Activated naive CD4-positive, alpha-beta T cell treated with anti-CD3 and anti-CD28 coated beads for 36 hours (primary cell): Measurements from ENCODE around the gene RHOD. TPM values are rescaled to one million over a fixed set of nuclear protein-coding genes. Genes with fewer than 3 reads are reported as not detected.
A peak's percentile ranks its signal among the peaks of the same experiment; 100 is the strongest.

Experiments used
- CTCF ChIA-PET: fragments of 350-600 bp; sonication (Branson Sonifier 250); formaldehyde crosslinking; loops from one replicate; lab custom pipeline; 2021; ENCODE audit warnings: antibody characterized with exemption; lab: Charles Lee
- DNase-seq: peaks from one replicate; pipeline ENCODE4 v3.0.0-alpha.2; 2020
- H3K27ac Mint-ChIP-seq: one replicate; pipeline ENCODE4 v1.8.0; 2021; ENCODE audit warnings: mild to moderate bottlenecking, mixed read lengths
- H3K27me3 Mint-ChIP-seq: one replicate; pipeline ENCODE4 v1.8.0; 2021; ENCODE audit warnings: low read depth, mixed read lengths
- H3K36me3 Mint-ChIP-seq: one replicate; pipeline ENCODE4 v1.8.0; 2021; ENCODE audit warnings: low read depth, mixed read lengths
- H3K4me1 Mint-ChIP-seq: one replicate; pipeline ENCODE4 v1.8.0; 2021; ENCODE audit warnings: low read depth, mixed read lengths
- H3K4me3 Mint-ChIP-seq: one replicate; pipeline ENCODE4 v1.8.0; 2021; ENCODE audit warnings: mild to moderate bottlenecking, moderate library complexity, mixed read lengths
- H3K9me3 Mint-ChIP-seq: one replicate; pipeline ENCODE4 v1.8.0; 2021; ENCODE audit warnings: mixed read lengths
- intact Hi-C: fragments of 100-400 bp; cut with micrococcal nuclease; formaldehyde crosslinking; loops from one replicate; pipeline ENCODE4 v1.15.1; 2023
- microRNA-seq: library from miRNA; unstranded; fragments of <30 nt; microRNA quantifications from one replicate; pipeline ENCODE4 v1.2.0, GENCODE V29; 2022; ENCODE audit warnings: borderline microRNAs expressed, borderline replicate concordance
- total RNA-seq, 2 experiments: library from RNA; stranded (reverse); gene quantifications; one replicate each; pipeline ENCODE4 v1.2.3, GENCODE V29; 2021

Gene RHOD
- total RNA-seq, 2 experiments from 2014 or later = 0.64 to 0.98 TPM

DNA sequence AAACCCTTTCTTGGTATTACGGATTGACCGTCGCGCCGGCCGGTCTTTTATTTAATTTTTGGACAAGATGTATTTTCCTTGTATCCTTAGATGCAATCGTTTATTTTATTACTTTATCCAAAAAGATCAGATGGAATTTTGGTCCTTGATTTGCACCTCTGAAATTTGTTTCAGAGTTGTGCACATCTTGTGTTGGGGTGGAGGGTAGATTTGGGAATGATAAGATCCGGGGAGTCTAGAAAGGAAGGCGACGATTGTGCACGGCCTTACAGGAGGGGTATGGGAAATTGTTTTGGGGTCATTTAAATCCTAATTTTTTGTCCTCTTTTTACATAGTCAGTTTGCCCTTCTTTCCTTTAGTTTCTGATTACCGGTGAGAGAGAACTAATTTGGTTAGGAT lies 63.8 kb downstream of the RHOD start:
- Mint-ChIP-seq H3K36me3 (peaks cover 13% of the 10 kb centered on the region), H3K27ac (peak overlapping the region; percentile 92), H3K27me3 (no peaks in the 10 kb centered on the region), H3K4me1 (peaks cover 35% of the 10 kb centered on the region), H3K9me3 (no peaks in the 10 kb centered on the region), H3K4me3 (peak overlapping the region; percentile 97)
- intact Hi-C loops = loop anchor here (5.0 kb wide), 1 partner anchor 47 kb away; no protein-coding TSS in a partner anchor
- CTCF ChIA-PET = no interaction called here
- DNase-seq = no peak

DNA sequence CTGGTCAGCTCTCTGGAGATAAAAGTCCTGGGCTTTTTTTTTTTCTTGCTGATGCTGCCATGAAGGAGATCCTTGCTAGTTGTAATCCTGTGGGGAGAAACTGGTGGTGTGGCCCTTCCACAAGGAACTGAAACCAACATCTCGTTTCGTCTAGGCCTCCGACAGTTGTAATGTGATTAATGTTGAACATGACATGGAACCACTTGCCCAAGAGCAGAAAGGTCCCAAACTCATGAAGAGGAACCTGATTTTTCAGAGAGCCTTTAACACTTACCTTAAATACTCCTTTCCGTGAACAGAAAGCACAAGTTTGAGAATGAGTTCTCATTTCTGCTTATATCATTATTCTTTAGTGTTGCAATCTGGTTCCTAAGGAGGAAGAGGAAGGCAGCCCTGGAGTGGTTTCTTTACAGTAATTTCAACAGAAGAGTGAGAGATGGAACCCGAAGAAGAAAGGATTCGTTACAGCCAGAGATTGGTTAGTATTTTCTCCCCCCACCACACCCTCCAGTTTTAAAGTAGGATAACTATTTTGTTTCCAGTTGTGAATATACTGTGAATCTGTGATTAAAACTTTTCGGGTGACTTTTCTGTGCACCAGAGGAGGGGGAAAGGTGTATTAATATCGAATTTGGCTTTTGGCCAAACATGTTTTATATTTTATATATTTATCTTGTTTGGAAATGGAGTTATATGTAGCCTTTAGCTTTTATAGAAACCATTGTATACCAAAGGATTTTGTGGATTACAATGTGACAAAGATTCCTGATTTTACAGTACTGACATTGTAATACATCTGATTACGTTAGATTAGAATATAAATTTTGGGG lies 64.4 kb downstream of the RHOD start:
- Mint-ChIP-seq H3K9me3 (no peaks in the 10 kb centered on the region), H3K27ac (peak overlapping the region; percentile 92), H3K36me3 (peaks cover 13% of the 10 kb centered on the region), H3K4me3 (peak overlapping the region; percentile 97), H3K27me3 (no peaks in the 10 kb centered on the region), H3K4me1 (peaks cover 32% of the 10 kb centered on the region)
- intact Hi-C loops = loop anchor here (5.0 kb wide), 1 partner anchor 46 kb away; no protein-coding TSS in a partner anchor
- peak; percentile 36 for DNase-seq
- CTCF ChIA-PET = interaction anchor here (0.8 kb wide), 1 partner anchor 10 kb away, joined by 3 read pairs; no protein-coding TSS in a partner anchor

Small RNAs within 50 kb of the gene (microRNA-seq; reads per million reads assigned to microRNA genes)
- gene MIR6860 = not detected

Other genes starting within 250 kb of the RHOD start
- 10 to 100 TPM; 19.3 to 20.6 TPM for gene RCE1, start 213.4 kb upstream of the RHOD start, total RNA-seq
- 10 to 100 TPM; 13.3 to 16.1 TPM for gene LRFN4, start 199.8 kb upstream of the RHOD start, total RNA-seq
- gene PC, start 98.5 kb upstream of the RHOD start, total RNA-seq = 1 to 10 TPM; 8.0 to 9.4 TPM
- not detected for gene C11orf86, start 81.5 kb upstream of the RHOD start, total RNA-seq
- gene SYT12, start 33.7 kb upstream of the RHOD start, total RNA-seq = not detected
- 10 to 100 TPM; 57.7 to 58.8 TPM for gene KDM2A, start 62.4 kb downstream of the RHOD start, total RNA-seq
- 100 to 1,000 TPM; 293 to 295 TPM for gene GRK2, start 209.6 kb downstream of the RHOD start, total RNA-seq
- gene ANKRD13D, start 232.5 kb downstream of the RHOD start, total RNA-seq = 10 to 100 TPM; 56.2 to 61.9 TPM
- 1 to 10 TPM; 4.1 to 5.4 TPM for gene SSH3, start 246.7 kb downstream of the RHOD start, total RNA-seq